H1 (cell line): ENCODE results near the gene ZNF689. TPM values are rescaled to one million over a fixed set of nuclear protein-coding genes. Genes with fewer than 3 reads are reported as not detected.

Source experiments
- ASH2L ChIP-seq: fragments of 200-600, 300-600 bp; sonication (generic); IDR thresholded peaks from one replicate; pipeline ENCODE4 v1.7.1; 2017; ENCODE audit warnings: low read length
- BACH1 ChIP-seq: IDR thresholded peaks from 2 replicates; pipeline ENCODE4 v1.6.1; 2012; ENCODE audit warnings: low read length, improper control_type of control experiment
- CBX8 ChIP-seq: fragments of 300-800, 300-1000 bp; sonication (generic); IDR thresholded peaks from 2 replicates; pipeline ENCODE4 v1.7.1; 2016; ENCODE audit warnings: low read depth, low read length, borderline replicate concordance
- CHD1 ChIP-seq: IDR thresholded peaks from 2 replicates; pipeline ENCODE4 v1.6.1; 2012; ENCODE audit warnings: low read depth, low read length, improper control_type of control experiment
- GTF2F1 ChIP-seq: IDR thresholded peaks from 2 replicates; pipeline ENCODE4 v1.6.1; 2012; ENCODE audit warnings: low read depth, low read length, improper control_type of control experiment, borderline replicate concordance
- JUN ChIP-seq: IDR thresholded peaks from 2 replicates; pipeline ENCODE4 v1.6.1; 2011; ENCODE audit warnings: low read depth, mild to moderate bottlenecking, improper control_type of control experiment, low read length
- JUND ChIP-seq: IDR thresholded peaks from 2 replicates; pipeline ENCODE4 v1.6.1; 2011; ENCODE audit warnings: mild to moderate bottlenecking, improper control_type of control experiment, low read length
- KDM1A ChIP-seq: fragments of 200-600, 300-600 bp; sonication (generic); IDR thresholded peaks from 2 replicates; pipeline ENCODE4 v1.7.1; 2016; ENCODE audit warnings: mild to moderate bottlenecking, low read length, borderline replicate concordance
- MAFK ChIP-seq: IDR thresholded peaks from 2 replicates; pipeline ENCODE4 v1.6.1; 2012; ENCODE audit warnings: low read depth, mild to moderate bottlenecking, improper control_type of control experiment, low read length
- PHF8 ChIP-seq: fragments of 200-600 bp; sonication (generic); conservative IDR thresholded peaks from 2 replicates; pipeline ENCODE4 v1.7.1; 2012; ENCODE audit warnings: low read depth, mild to moderate bottlenecking, inconsistent platforms, low read length, moderate library complexity
- RFX5 ChIP-seq: IDR thresholded peaks from 2 replicates; pipeline ENCODE4 v1.6.1; 2011; ENCODE audit warnings: low read depth, low read length, improper control_type of control experiment, borderline replicate concordance
- TAF1 ChIP-seq: IDR thresholded peaks from 2 replicates; pipeline ENCODE4 v1.6.1; 2011; ENCODE audit warnings: mild to moderate bottlenecking, low read depth, low read length
- TAF7 ChIP-seq: optimal IDR thresholded peaks from 2 replicates; pipeline ENCODE3; 2011; ENCODE audit warnings: low read depth, mild to moderate bottlenecking, inconsistent platforms, low read length, moderate library complexity, borderline replicate concordance
- USF2 ChIP-seq: IDR thresholded peaks from 2 replicates; pipeline ENCODE4 v1.6.1; 2011; ENCODE audit warnings: low read length, improper control_type of control experiment
- polyA plus RNA-seq, 7 experiments: library from polyadenylated mRNA; depleted of rRNA in 3 of 7; stranded (reverse) in 5 of 7; unstranded in 2 of 7; fragments of >200 nt in 5 of 7; fragments of 200-250 nt in 2 of 7; gene quantifications; 1 replicate in 5 of 7; 2 replicates in 1 of 7; 4 replicates in 1 of 7; pipeline versions ENCODE4 v1.2.1 to v1.2.3, GENCODE V29; 2011 to 2013; ENCODE audit warnings: missing spikeins in 2 of 7, mixed read lengths in 2 of 7
- total RNA-seq: library from RNA; stranded (reverse); fragmentation: NEBNext Ultra II Directional; extraction: Animal tissue kit (Norgen Biotek cat#: 25700); gene quantifications from 2 replicates; pipeline ENCODE4 v1.2.1, GENCODE V29; 2021

The ZNF689 gene
- total and polyA plus RNA-seq, 2 of the 8 experiments (the other 6 are each of a cell fraction or from before 2014, with no cell fraction given), result 14.3 to 15.3 TPM

GRCh38 chr16:30609926-30610839 is at the start of gene ZNF689 (continued):
- TF ChIP-seq USF2, result no peak
- peak; percentile 72 for TF ChIP-seq TAF7
- peak; percentile 88 for TF ChIP-seq GTF2F1
- no peak for TF ChIP-seq JUN
- TF ChIP-seq ASH2L, result peak; percentile 77
- peak; percentile 95 for TF ChIP-seq TAF1
- no peak for TF ChIP-seq CBX8
- TF ChIP-seq JUND, result 0 out of 2 replicates have a peak, but pooled peaks have one; percentile 51
- TF ChIP-seq PHF8, result peak; percentile 95
- no peak for TF ChIP-seq MAFK
- no peak for TF ChIP-seq BACH1
- no peak; the same call in 1 of the 2 replicates for TF ChIP-seq CHD1
- peak; percentile 20; the same call in 1 of the 2 replicates for TF ChIP-seq RFX5
- no peak for TF ChIP-seq KDM1A
